Activated CD8-positive, alpha-beta memory T cell treated with anti-CD3 and anti-CD28 coated beads, Interleukin-2, amount 10 ng/mL, durations not matched to agents 7 days and 5 days (primary cell): Measurements from ENCODE around the gene VWC2L. TPM values are rescaled to one million over a fixed set of nuclear protein-coding genes. Genes with fewer than 3 reads are reported as not detected.

Source experiments
- ATAC-seq: fragments of 150-1000 bp; cut with Tn5 transposase; one replicate; pipeline ENCODE4 v1.10.0; 2021; ENCODE audit warnings: moderate library complexity
- CTCF ChIA-PET: fragments of 350-600 bp; sonication (Branson Sonifier 250); formaldehyde crosslinking; loops from one replicate; lab custom pipeline; 2021; ENCODE audit warnings: antibody characterized with exemption; lab: Charles Lee
- DNase-seq: peaks from one replicate; pipeline ENCODE4 v3.0.0-alpha.2; 2020
- H3K27ac Mint-ChIP-seq: one replicate; pipeline ENCODE4 v1.8.0; 2021; ENCODE audit warnings: mild to moderate bottlenecking, mixed read lengths
- H3K27me3 Mint-ChIP-seq: one replicate; pipeline ENCODE4 v1.8.0; 2021; ENCODE audit warnings: mixed read lengths
- H3K36me3 Mint-ChIP-seq: one replicate; pipeline ENCODE4 v1.8.0; 2021; ENCODE audit warnings: mild to moderate bottlenecking, mixed read lengths
- H3K4me1 Mint-ChIP-seq: one replicate; pipeline ENCODE4 v1.8.0; 2021; ENCODE audit warnings: mixed read lengths
- H3K4me3 Mint-ChIP-seq: one replicate; pipeline ENCODE4 v1.8.0; 2021; ENCODE audit warnings: mild to moderate bottlenecking, moderate library complexity, mixed read lengths
- H3K9me3 Mint-ChIP-seq: one replicate; pipeline ENCODE4 v1.8.0; 2022; ENCODE audit warnings: low read depth, mixed read lengths
- total RNA-seq, 2 experiments: library from RNA; stranded (reverse); gene quantifications; one replicate each; pipeline ENCODE4 v1.2.3, GENCODE V29; 2021

The VWC2L gene
- total RNA-seq, 2 experiments from 2014 or later = not detected

GRCh38 chr2:214601852-214602633 lies 191.2 kb downstream of the VWC2L start:
- Mint-ChIP-seq H3K9me3 (no peaks in the 10 kb centered on the region), H3K27ac (no peak overlapping the region), H3K36me3 (no peaks in the 10 kb centered on the region), H3K4me1 (no peaks in the 10 kb centered on the region), H3K27me3 (no peaks in the 10 kb centered on the region), H3K4me3 (no peak overlapping the region)
- ATAC-seq (no peak), DNase-seq (no peak)
- CTCF ChIA-PET = no interaction called here

- H3K36me3 Mint-ChIP-seq = no peaks in the 10 kb centered on the region
- H3K9me3 Mint-ChIP-seq = no peaks in the 10 kb centered on the region
- H3K4me1 Mint-ChIP-seq = no peaks in the 10 kb centered on the region
- no peak overlapping the region for H3K27ac Mint-ChIP-seq
- H3K27me3 Mint-ChIP-seq = no peaks in the 10 kb centered on the region
- ATAC-seq = no peak
- DNase-seq = no peak
- CTCF ChIA-PET = no interaction called here
- H3K4me3 Mint-ChIP-seq = no peak overlapping the region
These were observed 194.0 kb downstream of the VWC2L start for GRCh38 chr2:214604861-214605260.

GRCh38 chr2:214607051-214607450 lies 196.2 kb downstream of the VWC2L start:
- H3K9me3 Mint-ChIP-seq = no peaks in the 10 kb centered on the region
- DNase-seq = no peak
- H3K27me3 Mint-ChIP-seq = no peaks in the 10 kb centered on the region
- H3K4me1 Mint-ChIP-seq = no peaks in the 10 kb centered on the region
- CTCF ChIA-PET = no interaction called here
- no peaks in the 10 kb centered on the region for H3K36me3 Mint-ChIP-seq
- ATAC-seq = no peak
- no peak overlapping the region for H3K27ac Mint-ChIP-seq
- no peak overlapping the region for H3K4me3 Mint-ChIP-seq

GRCh38 chr2:214611015-214611414 lies 200.2 kb downstream of the VWC2L start:
- Mint-ChIP-seq H3K9me3 (no peaks in the 10 kb centered on the region), H3K27me3 (no peaks in the 10 kb centered on the region)
- no peak for ATAC-seq

GRCh38 chr2:214624166-214624760 lies 213.4 kb downstream of the VWC2L start:
- no peaks in the 10 kb centered on the region for H3K4me1 Mint-ChIP-seq
- H3K27me3 Mint-ChIP-seq = no peaks in the 10 kb centered on the region
- no peak overlapping the region for H3K27ac Mint-ChIP-seq
- ATAC-seq = no peak
- H3K36me3 Mint-ChIP-seq = no peaks in the 10 kb centered on the region
- CTCF ChIA-PET = no interaction called here
- DNase-seq = no peak
- H3K9me3 Mint-ChIP-seq = no peaks in the 10 kb centered on the region
- H3K4me3 Mint-ChIP-seq = no peak overlapping the region

More at GRCh38 chr2:214611015-214611414, 200.2 kb downstream of the VWC2L start:
- Mint-ChIP-seq H3K4me3 (no peak overlapping the region), H3K4me1 (no peaks in the 10 kb centered on the region), H3K36me3 (no peaks in the 10 kb centered on the region), H3K27ac (no peak overlapping the region)
- DNase-seq = no peak
- CTCF ChIA-PET = no interaction called here

- Mint-ChIP-seq H3K4me3 (no peak overlapping the region), H3K9me3 (no peaks in the 10 kb centered on the region), H3K36me3 (no peaks in the 10 kb centered on the region), H3K27me3 (no peaks in the 10 kb centered on the region), H3K27ac (no peak overlapping the region), H3K4me1 (no peaks in the 10 kb centered on the region)
- no peak for DNase-seq
- CTCF ChIA-PET = no interaction called here
- no peak for ATAC-seq
These were observed 217.2 kb downstream of the VWC2L start for GRCh38 chr2:214628091-214628490.
